CD8-positive, alpha-beta memory T cell (primary cell): ENCODE data around the gene ZMIZ1. TPM values are rescaled to one million over a fixed set of nuclear protein-coding genes. Genes with fewer than 3 reads are reported as not detected.

ENCODE experiments used
- CTCF ChIA-PET: fragments of 350-600 bp; sonication (Branson Sonifier 250); formaldehyde crosslinking; loops from one replicate; lab custom pipeline; 2021; ENCODE audit warnings: antibody characterized with exemption; lab: Charles Lee
- POLR2A ChIA-PET: fragments of 350-600 bp; sonication (Branson Sonifier 250); formaldehyde crosslinking; loops from one replicate; lab custom pipeline; 2021; ENCODE audit warnings: antibody characterized with exemption; lab: Charles Lee
- DNase-seq, 5 donors: peaks; one replicate each; pipeline versions ENCODE4 v3.0.0 to v3.0.0-alpha.2; 2020 to 2022; ENCODE audit warnings: mixed read lengths in 1 of 5
- H3K27ac ChIP-seq: one replicate; pipeline ENCODE4 v1.7.0; 2013; ENCODE audit warnings: low read depth, mild to moderate bottlenecking, low read length, moderate library complexity
- H3K27me3 ChIP-seq: 2 replicates; pipeline ENCODE4 v1.7.0; 2013; ENCODE audit warnings: low read length, mild to moderate bottlenecking; ENCODE audit not compliant: insufficient read depth, poor library complexity, severe bottlenecking
- H3K36me3 ChIP-seq: 2 replicates; pipeline ENCODE4 v1.7.0; 2013; ENCODE audit warnings: mild to moderate bottlenecking, low read length, moderate library complexity; ENCODE audit not compliant: insufficient read depth
- H3K4me1 ChIP-seq: 2 replicates; pipeline ENCODE4 v1.7.0; 2013; ENCODE audit warnings: mild to moderate bottlenecking, low read length, moderate library complexity; ENCODE audit not compliant: insufficient read depth
- H3K4me3 ChIP-seq: 2 replicates; pipeline ENCODE4 v1.7.0; 2013; ENCODE audit warnings: mild to moderate bottlenecking, low read length
- H3K9me3 ChIP-seq: 2 replicates; pipeline ENCODE4 v1.7.0; 2013; ENCODE audit warnings: mild to moderate bottlenecking, low read length
- H3K27ac Mint-ChIP-seq, 8 donors: one replicate each; pipeline ENCODE4 v1.8.0; 2020 to 2021; ENCODE audit warnings: mixed read lengths in 8 of 8, mild to moderate bottlenecking in 6 of 8, inconsistent platforms in 3 of 8, moderate library complexity in 3 of 8
- H3K27me3 Mint-ChIP-seq, 2 donors: one replicate each; pipeline ENCODE4 v1.8.0; 2020 to 2021; ENCODE audit warnings: mixed read lengths in 2 of 2, mild to moderate bottlenecking in 1 of 2, moderate library complexity in 1 of 2
- H3K36me3 Mint-ChIP-seq, 3 donors: one replicate each; pipeline ENCODE4 v1.8.0; 2020 to 2021; ENCODE audit warnings: mixed read lengths in 3 of 3, inconsistent platforms in 1 of 3, mild to moderate bottlenecking in 1 of 3
- H3K4me1 Mint-ChIP-seq, 3 donors: one replicate each; pipeline ENCODE4 v1.8.0; 2020 to 2021; ENCODE audit warnings: mixed read lengths in 3 of 3, inconsistent platforms in 1 of 3, mild to moderate bottlenecking in 1 of 3
- H3K4me3 Mint-ChIP-seq, 7 donors: one replicate each; pipeline ENCODE4 v1.8.0; 2020 to 2021; ENCODE audit warnings: mixed read lengths in 7 of 7, mild to moderate bottlenecking in 6 of 7, moderate library complexity in 4 of 7, inconsistent platforms in 2 of 7
- H3K9me3 Mint-ChIP-seq, 5 donors: one replicate each; pipeline ENCODE4 v1.8.0; 2020 to 2022; ENCODE audit warnings: mixed read lengths in 5 of 5, mild to moderate bottlenecking in 3 of 5, moderate library complexity in 2 of 5, inconsistent platforms in 1 of 5
- polyA plus RNA-seq: library from polyadenylated mRNA; unstranded; fragments of 300-500 nt; fragmentation: Illumina TruSeq; gene quantifications from one replicate; pipeline ENCODE4 v1.2.3, GENCODE V29; 2021
- total RNA-seq, 2 experiments: library from RNA; stranded (reverse); gene quantifications; one replicate each; pipeline ENCODE4 v1.2.3, GENCODE V29; 2021

The ZMIZ1 gene
- total and polyA plus RNA-seq, 3 experiments from 2014 or later, result 8.0 to 36.3 (median 34.7) TPM

- Mint-ChIP-seq H3K9me3 (no peaks in the 10 kb centered on the region), H3K36me3 (peaks cover 0 to 1% (median 0%) of the 10 kb centered on the region in 3 donors), H3K4me3 (no peak overlapping the region), H3K27me3 (no peaks in the 10 kb centered on the region), H3K4me1 (no peaks in the 10 kb centered on the region), H3K27ac (no peak overlapping the region)
- no peak overlapping the region for H3K4me3 ChIP-seq
- POLR2A ChIA-PET, result no interaction called here
- CTCF ChIA-PET, result no interaction called here
- no peaks in the 10 kb centered on the region for H3K4me1 ChIP-seq
- no peak overlapping the region for H3K27ac ChIP-seq
- H3K9me3 ChIP-seq, result no peaks in the 10 kb centered on the region
- no peaks in the 10 kb centered on the region for H3K36me3 ChIP-seq
- no peaks in the 10 kb centered on the region for H3K27me3 ChIP-seq
- DNase-seq, result no peak
Measured at GRCh38 chr10:79185067-79185774, 116.5 kb downstream of the ZMIZ1 start.

- Mint-ChIP-seq H3K36me3 (peaks cover 0 to 1% (median 0%) of the 10 kb centered on the region in 3 donors), H3K27me3 (no peaks in the 10 kb centered on the region), H3K9me3 (no peaks in the 10 kb centered on the region), H3K27ac (peak overlapping the region in 2 of 8 donors; percentile 4 to 63), H3K4me1 (no peaks in the 10 kb centered on the region), H3K4me3 (no peak overlapping the region)
- no peak overlapping the region for H3K27ac ChIP-seq
- no peak overlapping the region for H3K4me3 ChIP-seq
- no peaks in the 10 kb centered on the region for H3K36me3 ChIP-seq
- ChIA-PET POLR2A (no interaction called here), CTCF (interaction anchor here (1.8 kb wide), 1 partner anchor 9 kb away, joined by 6 read pairs; no protein-coding TSS in a partner anchor)
- no peaks in the 10 kb centered on the region for H3K27me3 ChIP-seq
- H3K9me3 ChIP-seq, result no peaks in the 10 kb centered on the region
- DNase-seq, result no peak
- H3K4me1 ChIP-seq, result no peaks in the 10 kb centered on the region
Measured at GRCh38 chr10:79185796-79186374, 117.1 kb downstream of the ZMIZ1 start.

- no peak for DNase-seq
- Mint-ChIP-seq H3K9me3 (no peaks in the 10 kb centered on the region), H3K27ac (peak overlapping the region in 2 of 8 donors; percentile 4 to 63)
Measured at GRCh38 chr10:79186486-79187120, 117.8 kb downstream of the ZMIZ1 start.

GRCh38 chr10:79187121-79187940, 118.6 kb downstream of the ZMIZ1 start:
- Mint-ChIP-seq H3K36me3 (peaks cover 0 to 1% (median 0%) of the 10 kb centered on the region in 3 donors), H3K27me3 (no peaks in the 10 kb centered on the region), H3K4me3 (no peak overlapping the region), H3K4me1 (no peaks in the 10 kb centered on the region), H3K27ac (peak overlapping the region in 1 of 8 donors; percentile 68), H3K9me3 (no peaks in the 10 kb centered on the region)
- Histone ChIP-seq H3K4me1 (no peaks in the 10 kb centered on the region), H3K9me3 (no peaks in the 10 kb centered on the region), H3K4me3 (no peak overlapping the region), H3K27me3 (no peaks in the 10 kb centered on the region), H3K27ac (no peak overlapping the region), H3K36me3 (no peaks in the 10 kb centered on the region)
- DNase-seq, result no peak
- ChIA-PET CTCF (interaction anchor here (1.3 to 1.8 kb wide), 2 partner anchors 8 to 73 kb away, joined by 3 to 6 read pairs; no protein-coding TSS in a partner anchor), POLR2A (no interaction called here)

More at GRCh38 chr10:79186486-79187120, 117.8 kb downstream of the ZMIZ1 start:
- H3K4me3 Mint-ChIP-seq, result no peak overlapping the region
- ChIA-PET CTCF (interaction anchor here (1.3 to 1.8 kb wide), 2 partner anchors 9 to 72 kb away, joined by 3 to 6 read pairs; no protein-coding TSS in a partner anchor), POLR2A (no interaction called here)
- Histone ChIP-seq H3K27ac (no peak overlapping the region), H3K27me3 (no peaks in the 10 kb centered on the region), H3K4me1 (no peaks in the 10 kb centered on the region), H3K9me3 (no peaks in the 10 kb centered on the region), H3K36me3 (no peaks in the 10 kb centered on the region), H3K4me3 (no peak overlapping the region)
- H3K4me1 Mint-ChIP-seq, result no peaks in the 10 kb centered on the region
- peaks cover 0 to 1% (median 0%) of the 10 kb centered on the region in 3 donors for H3K36me3 Mint-ChIP-seq
- H3K27me3 Mint-ChIP-seq, result no peaks in the 10 kb centered on the region

GRCh38 chr10:79188154-79188965, 119.6 kb downstream of the ZMIZ1 start:
- no peak overlapping the region for H3K27ac ChIP-seq
- no peaks in the 10 kb centered on the region for H3K36me3 ChIP-seq
- no peaks in the 10 kb centered on the region for H3K27me3 ChIP-seq
- no peak for DNase-seq
- H3K36me3 Mint-ChIP-seq, result peaks cover 0 to 2% (median 0%) of the 10 kb centered on the region in 3 donors
- peak overlapping the region in 1 of 8 donors; percentile 72 for H3K27ac Mint-ChIP-seq
- POLR2A ChIA-PET, result no interaction called here
- no peaks in the 10 kb centered on the region for H3K9me3 ChIP-seq
- H3K4me3 Mint-ChIP-seq, result no peak overlapping the region
- H3K9me3 Mint-ChIP-seq, result no peaks in the 10 kb centered on the region
- no peaks in the 10 kb centered on the region for H3K27me3 Mint-ChIP-seq
- CTCF ChIA-PET, result interaction anchor here (1.3 kb wide), 2 partner anchors 14 to 74 kb away, joined by 3 read pairs; no protein-coding TSS in a partner anchor
- H3K4me3 ChIP-seq, result no peak overlapping the region
- H3K4me1 ChIP-seq, result no peaks in the 10 kb centered on the region
- peaks cover 0 to 4% (median 0%) of the 10 kb centered on the region in 3 donors for H3K4me1 Mint-ChIP-seq

- no peaks in the 10 kb centered on the region for H3K27me3 Mint-ChIP-seq
- Histone ChIP-seq H3K4me3 (no peak overlapping the region), H3K27me3 (no peaks in the 10 kb centered on the region), H3K9me3 (no peaks in the 10 kb centered on the region), H3K4me1 (no peaks in the 10 kb centered on the region), H3K36me3 (no peaks in the 10 kb centered on the region), H3K27ac (no peak overlapping the region)
- H3K27ac Mint-ChIP-seq, result peak overlapping the region in 1 of 8 donors; percentile 17
- no peak for DNase-seq
- CTCF ChIA-PET, result interaction anchor here (1.3 kb wide), 1 partner anchor 13 kb away, joined by 3 read pairs; no protein-coding TSS in a partner anchor
- peaks cover 0 to 6% (median 0%) of the 10 kb centered on the region in 3 donors for H3K4me1 Mint-ChIP-seq
- peaks cover 0 to 2% (median 0%) of the 10 kb centered on the region in 3 donors for H3K36me3 Mint-ChIP-seq
- no peak overlapping the region for H3K4me3 Mint-ChIP-seq
- POLR2A ChIA-PET, result no interaction called here
- H3K9me3 Mint-ChIP-seq, result no peaks in the 10 kb centered on the region
Measured at GRCh38 chr10:79189181-79189580, 120.4 kb downstream of the ZMIZ1 start.

- ChIA-PET CTCF (no interaction called here), POLR2A (no interaction called here)
- H3K4me3 Mint-ChIP-seq, result no peak overlapping the region
- no peaks in the 10 kb centered on the region for H3K27me3 ChIP-seq
- H3K4me1 Mint-ChIP-seq, result peaks cover 0 to 6% (median 0%) of the 10 kb centered on the region in 3 donors
- peaks cover 0 to 2% (median 0%) of the 10 kb centered on the region in 3 donors for H3K36me3 Mint-ChIP-seq
- no peaks in the 10 kb centered on the region for H3K36me3 ChIP-seq
- DNase-seq, result no peak
- H3K27me3 Mint-ChIP-seq, result no peaks in the 10 kb centered on the region
- no peaks in the 10 kb centered on the region for H3K9me3 Mint-ChIP-seq
- H3K27ac ChIP-seq, result no peak overlapping the region
- H3K4me1 ChIP-seq, result peaks cover 1% of the 10 kb centered on the region
- H3K4me3 ChIP-seq, result no peak overlapping the region
- no peak overlapping the region for H3K27ac Mint-ChIP-seq
- H3K9me3 ChIP-seq, result no peaks in the 10 kb centered on the region
Measured at GRCh38 chr10:79189853-79190435, 121.2 kb downstream of the ZMIZ1 start.
